GM03348 (cell line): ENCODE measurements around the gene COL19A1.
"Not testable (repeated sequence)": the region's sequence is repeated elsewhere in the genome, so short reads cannot be mapped to it uniquely, and the experiment has no call there.

Source experiments
- DNase-seq: peaks from one replicate; pipeline ENCODE4 v3.0.0; 2012; ENCODE audit warnings: low spot score

COL19A1 gene

GRCh38 chr6:69866770-69867638 is 648 bp downstream of the COL19A1 start:
- peak; percentile 58 for DNase-seq

- no peak for DNase-seq
Measured at GRCh38 chr6:69867639-69867976, 1.3 kb downstream of the COL19A1 start.

- DNase-seq = no peak
Measured at GRCh38 chr6:69868252-69868804, 2.0 kb downstream of the COL19A1 start.

GRCh38 chr6:69868961-69869360 is 2.6 kb downstream of the COL19A1 start:
- no peak for DNase-seq

GRCh38 chr6:69871107-69871506 is 4.8 kb downstream of the COL19A1 start:
- no peak for DNase-seq

GRCh38 chr6:69873291-69873690 is 6.9 kb downstream of the COL19A1 start:
- no peak for DNase-seq

- no peak for DNase-seq
Measured at GRCh38 chr6:69875715-69876114, 9.4 kb downstream of the COL19A1 start.

GRCh38 chr6:69878795-69879194 is 12.4 kb downstream of the COL19A1 start:
- no peak for DNase-seq

GRCh38 chr6:69880601-69881000 is 14.2 kb downstream of the COL19A1 start:
- DNase-seq = no peak

GRCh38 chr6:69881322-69882151 is 15.2 kb downstream of the COL19A1 start:
- no peak for DNase-seq

GRCh38 chr6:69883551-69883950 is 17.2 kb downstream of the COL19A1 start:
- no peak for DNase-seq

- no peak for DNase-seq
Measured at GRCh38 chr6:69884231-69884630, 17.9 kb downstream of the COL19A1 start.

- DNase-seq = no peak
Measured at GRCh38 chr6:69887026-69887425, 20.7 kb downstream of the COL19A1 start.

GRCh38 chr6:69887714-69888345 is 21.5 kb downstream of the COL19A1 start:
- no peak for DNase-seq

GRCh38 chr6:69888482-69889233 is 22.3 kb downstream of the COL19A1 start:
- no peak for DNase-seq

- not testable (repeated sequence) for DNase-seq
Measured at GRCh38 chr6:69889234-69889974, 23.0 kb downstream of the COL19A1 start.

- not testable (repeated sequence) for DNase-seq
Measured at GRCh38 chr6:69892561-69892960, 26.2 kb downstream of the COL19A1 start.

GRCh38 chr6:69893266-69893665 is 26.9 kb downstream of the COL19A1 start:
- not testable (repeated sequence) for DNase-seq

- DNase-seq = no peak
Measured at GRCh38 chr6:69894578-69895347, 28.4 kb downstream of the COL19A1 start.

- DNase-seq = no peak
Measured at GRCh38 chr6:69895396-69895795, 29.0 kb downstream of the COL19A1 start.
